Measurements from ENCODE around the gene ASB2.

- TF ChIP-seq, protein P1, sequence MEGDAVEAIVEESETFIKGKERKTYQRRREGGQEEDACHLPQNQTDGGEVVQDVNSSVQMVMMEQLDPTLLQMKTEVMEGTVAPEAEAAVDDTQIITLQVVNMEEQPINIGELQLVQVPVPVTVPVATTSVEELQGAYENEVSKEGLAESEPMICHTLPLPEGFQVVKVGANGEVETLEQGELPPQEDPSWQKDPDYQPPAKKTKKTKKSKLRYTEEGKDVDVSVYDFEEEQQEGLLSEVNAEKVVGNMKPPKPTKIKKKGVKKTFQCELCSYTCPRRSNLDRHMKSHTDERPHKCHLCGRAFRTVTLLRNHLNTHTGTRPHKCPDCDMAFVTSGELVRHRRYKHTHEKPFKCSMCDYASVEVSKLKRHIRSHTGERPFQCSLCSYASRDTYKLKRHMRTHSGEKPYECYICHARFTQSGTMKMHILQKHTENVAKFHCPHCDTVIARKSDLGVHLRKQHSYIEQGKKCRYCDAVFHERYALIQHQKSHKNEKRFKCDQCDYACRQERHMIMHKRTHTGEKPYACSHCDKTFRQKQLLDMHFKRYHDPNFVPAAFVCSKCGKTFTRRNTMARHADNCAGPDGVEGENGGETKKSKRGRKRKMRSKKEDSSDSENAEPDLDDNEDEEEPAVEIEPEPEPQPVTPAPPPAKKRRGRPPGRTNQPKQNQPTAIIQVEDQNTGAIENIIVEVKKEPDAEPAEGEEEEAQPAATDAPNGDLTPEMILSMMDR (IDR thresholded peaks at IDR 0.05): no peak
- no peak for TF ChIP-seq POLR2A (IDR thresholded peaks at IDR 0.05)
- no peak for TF ChIP-seq POLR2AphosphoS5 (IDR thresholded peaks at IDR 0.05)
Observed at GRCh38 chr14:93952829-93953228, 23.5 kb downstream of the ASB2 start.
